H1 (cell line): ENCODE measurements around the gene ABI1. TPM values are rescaled to one million over a fixed set of nuclear protein-coding genes. Genes with fewer than 3 reads are reported as not detected.

Experiments
- USF2 ChIP-seq: IDR thresholded peaks from 2 replicates; pipeline ENCODE4 v1.6.1; 2011; ENCODE audit warnings: low read length, improper control_type of control experiment
- YY1 ChIP-seq: IDR thresholded peaks from 2 replicates; pipeline ENCODE4 v1.6.1; 2011; ENCODE audit warnings: low read depth, mild to moderate bottlenecking, low read length
- polyA plus RNA-seq, 7 experiments: library from polyadenylated mRNA; depleted of rRNA in 3 of 7; stranded (reverse) in 5 of 7; unstranded in 2 of 7; fragments of >200 nt in 5 of 7; fragments of 200-250 nt in 2 of 7; gene quantifications; 1 replicate in 5 of 7; 2 replicates in 1 of 7; 4 replicates in 1 of 7; pipeline versions ENCODE4 v1.2.1 to v1.2.3, GENCODE V29; 2011 to 2013; ENCODE audit warnings: missing spikeins in 2 of 7, mixed read lengths in 2 of 7
- total RNA-seq: library from RNA; stranded (reverse); fragmentation: NEBNext Ultra II Directional; extraction: Animal tissue kit (Norgen Biotek cat#: 25700); gene quantifications from 2 replicates; pipeline ENCODE4 v1.2.1, GENCODE V29; 2021

The ABI1 gene
- total and polyA plus RNA-seq, 2 of the 8 experiments (the other 6 are each of a cell fraction or from before 2014, with no cell fraction given), result 35.4 to 37.0 TPM

- TF ChIP-seq USF2 (no peak), YY1 (no peak)
Observed at GRCh38 chr10:26723016-26723415, 137.7 kb downstream of the ABI1 start (continued).
